GM11168 (cell line): ENCODE data around the gene C1orf56.

ENCODE experiments used
- in situ Hi-C: fragments of 300-500 bp; cut with MboI; formaldehyde crosslinking; loops from one replicate; pipeline ENCODE4 v1.12.0; 2022; ENCODE audit warnings: low sequenced_read_pairs; ENCODE audit not compliant: unreplicated experiment

C1orf56 gene

GRCh38 chr1:151047591-151047924 is at the start of gene C1orf56:
Gene C1orf56 (plus strand): TSS chr1:151047751. CDS start chr1:151047848, 97 bp downstream.
- in situ Hi-C loops, result no loop called here

GRCh38 chr1:150997949-150998348 is 49.6 kb upstream of the C1orf56 start:
- in situ Hi-C loops, result no loop called here

GRCh38 chr1:150999051-150999674 is 48.4 kb upstream of the C1orf56 start:
- in situ Hi-C loops, result no loop called here

- in situ Hi-C loops, result no loop called here
Observed at GRCh38 chr1:150999926-151000325, 47.6 kb upstream of the C1orf56 start.

GRCh38 chr1:151000408-151000807 is 47.1 kb upstream of the C1orf56 start:
- in situ Hi-C loops, result no loop called here

- in situ Hi-C loops, result no loop called here
Observed at GRCh38 chr1:151001602-151002001, 45.9 kb upstream of the C1orf56 start.

- in situ Hi-C loops, result no loop called here
Observed at GRCh38 chr1:151002051-151002450, 45.5 kb upstream of the C1orf56 start.

GRCh38 chr1:151002611-151003010 is 44.9 kb upstream of the C1orf56 start:
- in situ Hi-C loops, result no loop called here

GRCh38 chr1:151003180-151003579 is 44.4 kb upstream of the C1orf56 start:
- in situ Hi-C loops, result no loop called here

GRCh38 chr1:151005729-151006319 is 41.7 kb upstream of the C1orf56 start:
- in situ Hi-C loops, result no loop called here

- in situ Hi-C loops, result no loop called here
Observed at GRCh38 chr1:151006327-151007052, 41.1 kb upstream of the C1orf56 start, which contains the start of gene MINDY1. Gene MINDY1 (minus strand): TSS chr1:151006902. CDS start chr1:151002617, 4,285 bp downstream.

- in situ Hi-C loops, result no loop called here
Observed at GRCh38 chr1:151007853-151008243, 39.7 kb upstream of the C1orf56 start.

GRCh38 chr1:151008244-151009205 is 39.0 kb upstream of the C1orf56 start, which contains the start of gene PRUNE1:
Gene PRUNE1 (plus strand): TSS chr1:151008449. CDS start chr1:151008633, 184 bp downstream.
- in situ Hi-C loops, result no loop called here

GRCh38 chr1:151009206-151009587 is 38.4 kb upstream of the C1orf56 start:
- in situ Hi-C loops, result no loop called here

GRCh38 chr1:151009674-151010345 is 37.7 kb upstream of the C1orf56 start:
- in situ Hi-C loops, result no loop called here

- in situ Hi-C loops, result no loop called here
Observed at GRCh38 chr1:151010346-151010726, 37.2 kb upstream of the C1orf56 start.

GRCh38 chr1:151011154-151011850 is 36.2 kb upstream of the C1orf56 start:
- in situ Hi-C loops, result no loop called here

GRCh38 chr1:151012684-151013471 is 34.7 kb upstream of the C1orf56 start:
- in situ Hi-C loops, result no loop called here
